ENCODE measurements around the gene HEBP2. TPM values are rescaled to one million over a fixed set of nuclear protein-coding genes. Genes with fewer than 3 reads are reported as not detected.

HEBP2 gene
- total RNA-seq, 2 donors from 2014 or later, result 14.4 to 17.2 TPM

DNA sequence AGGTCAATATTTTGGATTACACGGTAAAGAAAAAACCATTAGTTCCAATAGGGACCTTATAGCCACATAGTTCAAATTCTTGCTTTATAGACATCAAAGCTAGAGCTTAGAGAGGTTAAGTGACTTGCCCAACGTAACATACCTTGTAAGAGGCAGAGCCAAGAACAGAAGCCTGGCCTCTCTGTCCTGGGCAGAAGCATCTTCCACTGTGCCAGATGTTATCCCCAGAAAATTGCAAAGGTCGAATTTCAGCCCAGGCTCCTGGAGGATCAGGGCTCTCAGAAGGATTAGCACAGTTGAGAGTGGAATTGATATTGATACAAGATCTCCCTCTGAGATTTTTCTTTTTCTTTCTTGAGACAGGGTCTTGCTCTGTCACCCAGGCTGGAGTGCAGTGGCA lies 20.2 kb upstream of the HEBP2 start:
- no peak for DNase-seq (ENCODE audit: low spot score)
- Mint-ChIP-seq H3K9me3 (no peaks in the 10 kb centered on the region), H3K27me3 (peaks cover 3 to 13% of the 10 kb centered on the region in 2 donors), H3K4me1 (ENCODE audit: low read depth in 2 of 2) (no peaks in the 10 kb centered on the region), H3K27ac (no peak overlapping the region), H3K4me3 (no peak overlapping the region), H3K36me3 (no peaks in the 10 kb centered on the region)
- no peak for ATAC-seq

DNA sequence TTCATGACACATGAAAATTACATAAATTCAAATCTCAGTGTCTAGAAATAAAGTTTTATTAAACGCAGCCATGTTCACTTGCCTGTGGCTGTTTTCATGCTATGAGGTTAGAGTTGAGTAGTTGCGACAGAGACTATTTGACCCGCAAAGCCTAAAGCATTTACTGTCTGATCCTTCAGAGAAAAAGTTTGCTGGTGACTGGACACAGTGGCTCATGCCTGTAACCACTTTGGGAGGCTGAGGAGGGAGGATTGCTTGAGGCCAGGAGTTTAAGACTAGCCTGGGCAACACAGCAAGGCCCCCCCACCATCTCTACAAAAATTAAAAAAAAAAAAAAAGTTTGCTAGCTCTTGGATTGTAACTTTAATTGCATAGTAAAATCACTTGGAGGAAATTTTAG lies 17.1 kb upstream of the HEBP2 start:
- ATAC-seq (no peak), DNase-seq (ENCODE audit: low spot score) (no peak)
- H3K9me3 Mint-ChIP-seq, result no peaks in the 10 kb centered on the region

GRCh38 chr6:138387577-138388368 lies 16.2 kb upstream of the HEBP2 start:
- Mint-ChIP-seq H3K27me3 (peaks cover 18 to 29% of the 10 kb centered on the region in 2 donors), H3K4me3 (no peak overlapping the region), H3K4me1 (ENCODE audit: low read depth in 2 of 2) (no peaks in the 10 kb centered on the region), H3K36me3 (no peaks in the 10 kb centered on the region), H3K27ac (no peak overlapping the region), H3K9me3 (no peaks in the 10 kb centered on the region)
- no peak for DNase-seq (ENCODE audit: low spot score)
- ATAC-seq, result no peak

More for the DNA sequence above, 17.1 kb upstream of the HEBP2 start:
- Mint-ChIP-seq H3K4me1 (ENCODE audit: low read depth in 2 of 2) (no peaks in the 10 kb centered on the region), H3K4me3 (no peak overlapping the region), H3K27me3 (peaks cover 17 to 29% of the 10 kb centered on the region in 2 donors), H3K27ac (no peak overlapping the region), H3K36me3 (no peaks in the 10 kb centered on the region)

GRCh38 chr6:138389551-138389950 lies 14.5 kb upstream of the HEBP2 start:
- DNase-seq (ENCODE audit: low spot score) (no peak), ATAC-seq (no peak)
- Mint-ChIP-seq H3K4me1 (ENCODE audit: low read depth in 2 of 2) (no peaks in the 10 kb centered on the region), H3K27me3 (peaks cover 22 to 23% of the 10 kb centered on the region in 2 donors), H3K9me3 (no peaks in the 10 kb centered on the region), H3K27ac (no peak overlapping the region), H3K4me3 (no peak overlapping the region), H3K36me3 (no peaks in the 10 kb centered on the region)

DNA sequence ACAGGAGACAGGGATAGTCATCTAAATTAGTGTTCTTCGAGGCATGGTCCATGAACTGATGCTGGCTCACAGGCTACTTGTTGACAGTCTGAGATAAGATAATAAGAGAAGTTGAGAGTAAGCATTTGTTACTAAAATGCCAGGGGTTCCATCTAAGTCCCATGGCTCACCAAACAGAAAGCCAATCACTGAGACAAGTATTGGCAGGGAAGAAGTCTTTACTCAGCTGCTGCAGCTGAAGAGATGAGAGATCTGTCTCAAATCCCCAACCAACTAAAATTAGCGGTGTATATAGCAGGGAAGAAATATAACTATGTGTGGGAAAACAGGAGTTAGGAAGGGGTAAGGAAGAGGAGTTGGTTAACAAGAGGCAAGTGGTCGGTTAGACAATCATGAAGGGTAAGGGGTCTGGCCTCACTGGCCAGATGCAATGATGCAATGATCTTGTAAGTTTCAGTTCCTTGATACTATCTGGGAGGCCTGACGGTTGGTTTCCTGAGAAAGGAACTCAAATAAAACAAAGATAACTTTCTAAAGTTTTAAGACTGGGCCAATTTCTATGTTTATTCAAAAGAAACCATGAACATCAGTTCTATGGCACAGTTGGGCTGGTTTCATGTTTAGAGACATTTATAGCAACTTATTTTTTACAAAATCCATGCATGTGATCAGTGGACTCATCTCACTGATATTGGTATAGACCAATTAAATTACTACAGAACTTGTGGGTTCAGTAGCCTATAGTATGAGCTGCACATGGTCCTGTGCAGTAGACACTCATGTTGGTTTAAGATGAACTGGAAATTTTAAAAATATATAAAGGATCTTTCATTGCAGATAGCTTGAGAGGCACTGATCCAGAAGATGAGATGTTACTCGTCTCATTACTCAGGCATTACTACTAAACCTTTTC lies 9.9 kb upstream of the HEBP2 start:
- DNase-seq (ENCODE audit: low spot score), result no peak
- no peak for ATAC-seq
- Mint-ChIP-seq H3K27ac (no peak overlapping the region), H3K4me3 (no peak overlapping the region), H3K27me3 (peaks cover 13 to 19% of the 10 kb centered on the region in 2 donors), H3K4me1 (ENCODE audit: low read depth in 2 of 2) (no peaks in the 10 kb centered on the region), H3K9me3 (no peaks in the 10 kb centered on the region), H3K36me3 (no peaks in the 10 kb centered on the region)

- DNase-seq (ENCODE audit: low spot score) (no peak), ATAC-seq (no peak)
- H3K9me3 Mint-ChIP-seq, result no peaks in the 10 kb centered on the region
- no peaks in the 10 kb centered on the region for H3K36me3 Mint-ChIP-seq
- H3K4me3 Mint-ChIP-seq, result no peak overlapping the region
- H3K27me3 Mint-ChIP-seq, result peaks cover 0 to 12% of the 10 kb centered on the region in 2 donors
- H3K4me1 Mint-ChIP-seq (ENCODE audit: low read depth in 2 of 2), result no peaks in the 10 kb centered on the region
- no peak overlapping the region for H3K27ac Mint-ChIP-seq
Observed at GRCh38 chr6:138396709-138397108, 7.3 kb upstream of the HEBP2 start.

- peaks cover 0 to 15% of the 10 kb centered on the region in 2 donors for H3K27me3 Mint-ChIP-seq
- H3K9me3 Mint-ChIP-seq, result no peaks in the 10 kb centered on the region
- H3K27ac Mint-ChIP-seq, result no peak overlapping the region
Observed at GRCh38 chr6:138397128-138398122, 6.6 kb upstream of the HEBP2 start.

GRCh38 chr6:138400326-138400725 lies 3.7 kb upstream of the HEBP2 start:
- no peaks in the 10 kb centered on the region for H3K36me3 Mint-ChIP-seq
- peaks cover 5 to 11% of the 10 kb centered on the region in 2 donors for H3K4me1 Mint-ChIP-seq (ENCODE audit: low read depth in 2 of 2)
- peaks cover 0 to 11% of the 10 kb centered on the region in 2 donors for H3K27me3 Mint-ChIP-seq
- ATAC-seq, result no peak
- no peak overlapping the region for H3K27ac Mint-ChIP-seq
- no peaks in the 10 kb centered on the region for H3K9me3 Mint-ChIP-seq
- H3K4me3 Mint-ChIP-seq, result no peak overlapping the region
- DNase-seq (ENCODE audit: low spot score), result no peak

More at GRCh38 chr6:138397128-138398122, 6.6 kb upstream of the HEBP2 start:
- no peak for ATAC-seq
- no peaks in the 10 kb centered on the region for H3K4me1 Mint-ChIP-seq (ENCODE audit: low read depth in 2 of 2)
- DNase-seq (ENCODE audit: low spot score), result no peak
- H3K36me3 Mint-ChIP-seq, result no peaks in the 10 kb centered on the region
- no peak overlapping the region for H3K4me3 Mint-ChIP-seq

- Mint-ChIP-seq H3K4me3 (peak overlapping the region; percentile 30), H3K9me3 (no peaks in the 10 kb centered on the region), H3K4me1 (ENCODE audit: low read depth in 2 of 2) (peaks cover 5 to 12% of the 10 kb centered on the region in 2 donors), H3K27me3 (peaks cover 0 to 11% of the 10 kb centered on the region in 2 donors), H3K27ac (no peak overlapping the region), H3K36me3 (no peaks in the 10 kb centered on the region)
- DNase-seq (ENCODE audit: low spot score) (no peak), ATAC-seq (no peak)
Observed at GRCh38 chr6:138401960-138402837, 1.8 kb upstream of the HEBP2 start.

- H3K27me3 Mint-ChIP-seq, result peaks cover 0 to 10% of the 10 kb centered on the region in 2 donors
- peak overlapping the region in 1 of 2 donors; percentile 66 for H3K27ac Mint-ChIP-seq
- H3K9me3 Mint-ChIP-seq, result no peaks in the 10 kb centered on the region
- peak overlapping the region; percentile 76 for H3K4me3 Mint-ChIP-seq
- peaks cover 5 to 12% of the 10 kb centered on the region in 2 donors for H3K4me1 Mint-ChIP-seq (ENCODE audit: low read depth in 2 of 2)
- ATAC-seq (no peak), DNase-seq (ENCODE audit: low spot score) (no peak)
- no peaks in the 10 kb centered on the region for H3K36me3 Mint-ChIP-seq
Observed at GRCh38 chr6:138402838-138403187, 1.2 kb upstream of the HEBP2 start.

DNA sequence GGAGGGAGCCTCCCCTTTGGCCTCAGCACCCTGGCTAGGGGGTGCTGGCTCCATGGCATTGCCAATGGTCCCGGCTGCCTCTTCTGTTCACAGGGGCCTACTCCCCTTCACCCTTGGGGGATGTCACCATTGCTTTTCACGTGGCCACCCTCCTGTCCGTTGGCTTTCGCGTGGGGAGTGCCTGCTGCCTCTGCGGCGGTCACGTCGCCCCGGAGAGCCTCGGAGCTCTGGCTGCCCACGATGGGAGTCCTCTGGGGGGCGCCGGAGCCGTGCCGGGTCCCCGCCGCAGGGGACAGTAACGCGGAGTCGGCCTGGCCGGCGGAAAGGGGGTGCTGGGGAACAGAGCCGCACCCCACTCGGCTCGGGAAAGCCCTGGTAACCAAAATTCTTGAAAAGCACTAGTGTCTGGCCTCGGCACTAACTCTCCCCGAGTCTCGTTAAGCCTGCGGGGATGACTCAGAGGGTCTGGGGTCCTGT lies 661 bp upstream of the HEBP2 start:
- Mint-ChIP-seq H3K4me1 (ENCODE audit: low read depth in 2 of 2) (peaks cover 5 to 15% of the 10 kb centered on the region in 2 donors), H3K27me3 (peaks cover 0 to 8% of the 10 kb centered on the region in 2 donors), H3K36me3 (peaks cover 3% of the 10 kb centered on the region), H3K4me3 (peak overlapping the region; percentile 76), H3K9me3 (no peaks in the 10 kb centered on the region), H3K27ac (peak overlapping the region in 1 of 2 donors; percentile 66)
- DNase-seq (ENCODE audit: low spot score), result no peak
- ATAC-seq, result peak; percentile 41 to 53

- Mint-ChIP-seq H3K27ac (peak overlapping the region in 1 of 2 donors; percentile 35), H3K4me1 (ENCODE audit: low read depth in 2 of 2) (peaks cover 8 to 23% of the 10 kb centered on the region in 2 donors), H3K27me3 (peaks cover 0 to 8% of the 10 kb centered on the region in 2 donors), H3K4me3 (peak overlapping the region; percentile 76), H3K9me3 (no peaks in the 10 kb centered on the region), H3K36me3 (peaks cover 14% of the 10 kb centered on the region)
- ATAC-seq (peak; percentile 1 to 6), DNase-seq (ENCODE audit: low spot score) (no peak)
Observed at GRCh38 chr6:138404666-138405337, 779 bp downstream of the HEBP2 start.

Data from natural killer cell treated with Interleukin-12 subunit alpha and Interleukin-12 subunit beta and Interleukin-15 and Interleukin-18, amount 100 ng/mL, for 72 hours (primary cell).